Breast epithelium (tissue), 3 donors: Measurements from ENCODE around the gene DTNB.

Experiments used
- CTCF ChIP-seq, 3 donors: fragments of 450-650 bp; IDR thresholded peaks; one replicate each; pipeline ENCODE4 v1.5.1; 2016 to 2017; ENCODE audit warnings: antibody characterized with exemption in 3 of 3, mild to moderate bottlenecking in 3 of 3, moderate library complexity in 3 of 3
- POLR2A ChIP-seq: fragments of 450-650 bp; IDR thresholded peaks from one replicate; pipeline ENCODE4 v1.6.1; 2016; ENCODE audit warnings: antibody characterized with exemption, mild to moderate bottlenecking, moderate library complexity

DNA sequence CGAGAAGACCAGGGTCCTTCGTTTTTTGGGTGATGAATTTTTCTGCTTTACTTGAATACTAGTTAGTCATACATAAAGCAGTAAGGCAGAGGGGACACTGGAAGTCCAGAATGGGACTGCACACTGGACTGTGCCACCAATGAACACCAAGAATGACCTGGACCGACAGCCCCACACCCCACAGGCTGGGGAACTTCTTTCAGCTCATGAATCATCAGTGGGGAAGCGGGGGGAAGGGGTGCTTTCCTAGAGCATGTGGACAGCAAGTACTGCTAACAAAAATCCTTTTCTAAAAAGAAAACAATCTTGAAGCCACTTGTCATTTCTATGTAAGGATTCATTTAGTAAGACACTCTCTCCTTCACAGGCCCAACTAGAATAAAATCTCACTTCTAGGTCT lies 86.0 kb downstream of the DTNB start:
- TF ChIP-seq CTCF (IDR thresholded peaks at IDR 0.05) (no peak), POLR2A (no peak)
